Right lobe of liver (tissue), 4 donors: Measurements from ENCODE around the gene KCNMA1.

Source experiments
- POLR2A ChIP-seq: fragments of 450-650 bp; IDR thresholded peaks from one replicate; pipeline ENCODE4 v1.6.1; 2017; ENCODE audit warnings: antibody characterized with exemption, mild to moderate bottlenecking
- TF ChIP-seq, protein P1 (sequence below), 4 donors: fragments of 200-600 bp in 3 of 4; fragments of 450-650 bp in 1 of 4; IDR thresholded peaks; one replicate each; pipeline versions ENCODE4 v1.5.1 to v1.8.0; 2016 to 2022; ENCODE audit warnings: antibody characterized with exemption in 4 of 4, mild to moderate bottlenecking in 2 of 4
- donor health status: DM: no; HTN: no; CAD: no.
- donor health status: DM: no; HTN: no; CAD: no.
- donor health status: DM: no; HTN: yes; CAD: no.

DNA sequence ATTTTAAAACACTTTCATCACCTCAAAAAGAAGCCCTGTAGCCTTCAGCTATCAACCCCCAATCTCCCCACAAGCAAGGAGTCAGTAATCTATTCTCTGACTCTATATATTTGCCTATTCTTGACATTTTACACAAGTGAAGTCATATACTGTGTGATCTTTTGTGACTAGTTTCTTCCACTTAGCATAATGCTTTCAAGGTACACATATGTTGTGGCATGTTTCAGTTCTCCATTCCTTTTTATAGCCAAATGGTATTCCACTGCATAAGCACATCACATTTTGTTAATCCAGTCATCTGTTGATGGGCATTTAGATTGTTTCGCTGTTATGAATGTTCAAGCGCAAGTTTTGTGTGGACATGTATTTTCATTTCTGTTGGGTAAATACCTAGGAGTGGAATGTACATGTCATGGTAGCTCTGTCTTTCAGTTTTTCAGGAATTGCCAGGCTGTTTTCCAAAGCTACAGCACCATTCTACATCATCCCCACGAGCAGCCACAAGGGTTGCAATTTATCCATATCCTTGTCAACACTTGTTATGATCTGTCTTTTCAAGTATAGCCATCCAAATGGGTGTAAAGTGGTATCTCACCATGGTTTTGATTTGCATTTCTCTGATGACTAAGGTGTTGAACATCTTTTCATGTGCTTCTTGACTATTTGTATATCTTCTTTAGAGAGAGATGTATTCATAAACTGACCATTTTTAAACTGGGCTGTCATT is 405.6 kb downstream of the KCNMA1 start:
- no peak for TF ChIP-seq POLR2A
- TF ChIP-seq, protein P1, sequence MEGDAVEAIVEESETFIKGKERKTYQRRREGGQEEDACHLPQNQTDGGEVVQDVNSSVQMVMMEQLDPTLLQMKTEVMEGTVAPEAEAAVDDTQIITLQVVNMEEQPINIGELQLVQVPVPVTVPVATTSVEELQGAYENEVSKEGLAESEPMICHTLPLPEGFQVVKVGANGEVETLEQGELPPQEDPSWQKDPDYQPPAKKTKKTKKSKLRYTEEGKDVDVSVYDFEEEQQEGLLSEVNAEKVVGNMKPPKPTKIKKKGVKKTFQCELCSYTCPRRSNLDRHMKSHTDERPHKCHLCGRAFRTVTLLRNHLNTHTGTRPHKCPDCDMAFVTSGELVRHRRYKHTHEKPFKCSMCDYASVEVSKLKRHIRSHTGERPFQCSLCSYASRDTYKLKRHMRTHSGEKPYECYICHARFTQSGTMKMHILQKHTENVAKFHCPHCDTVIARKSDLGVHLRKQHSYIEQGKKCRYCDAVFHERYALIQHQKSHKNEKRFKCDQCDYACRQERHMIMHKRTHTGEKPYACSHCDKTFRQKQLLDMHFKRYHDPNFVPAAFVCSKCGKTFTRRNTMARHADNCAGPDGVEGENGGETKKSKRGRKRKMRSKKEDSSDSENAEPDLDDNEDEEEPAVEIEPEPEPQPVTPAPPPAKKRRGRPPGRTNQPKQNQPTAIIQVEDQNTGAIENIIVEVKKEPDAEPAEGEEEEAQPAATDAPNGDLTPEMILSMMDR (IDR thresholded peaks at IDR 0.05), result no peak
